NCI-H345 treated with DMSO at 0.1 percent for 48 hours (cell line): ENCODE measurements around the gene NUTM2A.
"Not testable (repeated sequence)": the region's sequence is repeated elsewhere in the genome, so short reads cannot be mapped to it uniquely, and the experiment has no call there.

Experiments used
- DNase-seq: peaks from one replicate; lab custom pipeline; 2025; ENCODE audit not compliant: unreplicated experiment; lab: John Stamatoyannopoulos, UW

NUTM2A gene

GRCh38 chr10:87225148-87225547, at the start of gene NUTM2A:
NUTM2A (plus strand) TSS chr10:87225448; CDS start chr10:87225831, 383 bp downstream.
- not testable (repeated sequence) for DNase-seq

- DNase-seq: not testable (repeated sequence)
Measured at GRCh38 chr10:87177587-87177986, 47.7 kb upstream of the NUTM2A start.

- DNase-seq: not testable (repeated sequence)
Measured at GRCh38 chr10:87184421-87184820, 40.8 kb upstream of the NUTM2A start.

GRCh38 chr10:87186016-87186415, 39.2 kb upstream of the NUTM2A start:
- DNase-seq: not testable (repeated sequence)

- not testable (repeated sequence) for DNase-seq
Measured at GRCh38 chr10:87187573-87187972, 37.7 kb upstream of the NUTM2A start.

- not testable (repeated sequence) for DNase-seq
Measured at GRCh38 chr10:87191841-87192240, 33.4 kb upstream of the NUTM2A start.

GRCh38 chr10:87200924-87201323, 24.3 kb upstream of the NUTM2A start:
- not testable (repeated sequence) for DNase-seq

- not testable (repeated sequence) for DNase-seq
Measured at GRCh38 chr10:87204801-87205200, 20.4 kb upstream of the NUTM2A start.

- DNase-seq: not testable (repeated sequence)
Measured at GRCh38 chr10:87206922-87207321, 18.3 kb upstream of the NUTM2A start.

- not testable (repeated sequence) for DNase-seq
Measured at GRCh38 chr10:87210309-87210708, 14.9 kb upstream of the NUTM2A start.

- not testable (repeated sequence) for DNase-seq
Measured at GRCh38 chr10:87211848-87212247, 13.4 kb upstream of the NUTM2A start.

- DNase-seq: not testable (repeated sequence)
Measured at GRCh38 chr10:87213150-87213765, 12.0 kb upstream of the NUTM2A start.

- not testable (repeated sequence) for DNase-seq
Measured at GRCh38 chr10:87213806-87214205, 11.4 kb upstream of the NUTM2A start.

- not testable (repeated sequence) for DNase-seq
Measured at GRCh38 chr10:87216120-87216519, 9.1 kb upstream of the NUTM2A start.

GRCh38 chr10:87219370-87219769, 5.9 kb upstream of the NUTM2A start:
- DNase-seq: not testable (repeated sequence)

GRCh38 chr10:87222789-87223188, 2.5 kb upstream of the NUTM2A start:
- not testable (repeated sequence) for DNase-seq

- DNase-seq: not testable (repeated sequence)
Measured at GRCh38 chr10:87228247-87228646, 3.0 kb downstream of the NUTM2A start.

- DNase-seq: not testable (repeated sequence)
Measured at GRCh38 chr10:87229211-87229610, 4.0 kb downstream of the NUTM2A start.

- not testable (repeated sequence) for DNase-seq
Measured at GRCh38 chr10:87234854-87235253, 9.6 kb downstream of the NUTM2A start.

GRCh38 chr10:87237244-87237643, 12.0 kb downstream of the NUTM2A start:
- not testable (repeated sequence) for DNase-seq

GRCh38 chr10:87239346-87239808, 14.1 kb downstream of the NUTM2A start:
- not testable (repeated sequence) for DNase-seq

GRCh38 chr10:87242192-87242591, 16.9 kb downstream of the NUTM2A start:
- not testable (repeated sequence) for DNase-seq

- not testable (repeated sequence) for DNase-seq
Measured at GRCh38 chr10:87247335-87247734, 22.1 kb downstream of the NUTM2A start.
